HCT116 (cell line): ENCODE data around the gene ELOF1.

ENCODE experiments used
- CEBPB ChIP-seq: IDR thresholded peaks from 2 replicates; pipeline ENCODE4 v1.6.1; 2012; ENCODE audit warnings: low read depth
- EZH2 ChIP-seq: fragments of 200-600 bp; sonication (generic); IDR thresholded peaks from 2 replicates; pipeline ENCODE4 v1.6.1; 2017; ENCODE audit warnings: antibody characterized with exemption, mixed run types
- SIN3A ChIP-seq: IDR thresholded peaks from 2 replicates; pipeline ENCODE4 v1.6.1; 2012; ENCODE audit warnings: low read depth
- SP1 ChIP-seq: IDR thresholded peaks from 2 replicates; pipeline ENCODE4 v1.6.1; 2012; ENCODE audit warnings: low read depth
- TF ChIP-seq, protein P1 (sequence below): IDR thresholded peaks from 2 replicates; pipeline ENCODE4 v1.6.1; 2012; ENCODE audit warnings: low read depth
- TF ChIP-seq, protein P2 (sequence below), 3 experiments: fragments of 200-600 bp in 1 of 3; sonication (generic) in 1 of 3; IDR thresholded peaks in 2 of 3; conservative IDR thresholded peaks in 1 of 3; 2 replicates each; pipeline ENCODE4 v1.5.1; 2012 to 2017; ENCODE audit warnings: low read depth in 2 of 3, low read length in 2 of 3, antibody characterized with exemption in 1 of 3, borderline replicate concordance in 1 of 3, control low read depth in 1 of 3, mild to moderate bottlenecking in 1 of 3, mixed read lengths in 1 of 3, mixed run types in 1 of 3, moderate library complexity in 1 of 3; ENCODE audit not compliant: insufficient read depth in 1 of 3
- TF ChIP-seq, protein P3 (sequence below): IDR thresholded peaks from 2 replicates; pipeline ENCODE4 v1.6.1; 2012

DNA sequence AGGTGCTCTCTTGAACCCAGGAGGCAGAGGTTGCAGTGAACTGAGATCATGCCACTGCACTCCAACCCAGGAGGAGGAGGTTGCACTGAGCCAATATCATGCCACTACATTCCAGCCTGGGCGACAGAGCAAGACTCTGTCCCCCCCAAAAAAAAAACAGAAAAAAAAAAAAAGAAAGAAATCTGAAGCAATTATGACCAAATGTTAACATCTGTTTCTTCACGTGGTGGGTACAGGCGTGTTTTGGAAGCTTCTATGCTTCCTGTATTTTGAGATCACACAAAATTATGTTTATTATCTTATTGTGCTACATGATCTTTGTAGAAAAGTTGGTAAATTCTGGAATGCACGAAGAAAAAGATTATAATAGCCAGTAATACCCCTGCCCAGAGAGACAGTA is 21.1 kb upstream of the ELOF1 start:
- no peak for TF ChIP-seq CEBPB
- TF ChIP-seq, protein P1, sequence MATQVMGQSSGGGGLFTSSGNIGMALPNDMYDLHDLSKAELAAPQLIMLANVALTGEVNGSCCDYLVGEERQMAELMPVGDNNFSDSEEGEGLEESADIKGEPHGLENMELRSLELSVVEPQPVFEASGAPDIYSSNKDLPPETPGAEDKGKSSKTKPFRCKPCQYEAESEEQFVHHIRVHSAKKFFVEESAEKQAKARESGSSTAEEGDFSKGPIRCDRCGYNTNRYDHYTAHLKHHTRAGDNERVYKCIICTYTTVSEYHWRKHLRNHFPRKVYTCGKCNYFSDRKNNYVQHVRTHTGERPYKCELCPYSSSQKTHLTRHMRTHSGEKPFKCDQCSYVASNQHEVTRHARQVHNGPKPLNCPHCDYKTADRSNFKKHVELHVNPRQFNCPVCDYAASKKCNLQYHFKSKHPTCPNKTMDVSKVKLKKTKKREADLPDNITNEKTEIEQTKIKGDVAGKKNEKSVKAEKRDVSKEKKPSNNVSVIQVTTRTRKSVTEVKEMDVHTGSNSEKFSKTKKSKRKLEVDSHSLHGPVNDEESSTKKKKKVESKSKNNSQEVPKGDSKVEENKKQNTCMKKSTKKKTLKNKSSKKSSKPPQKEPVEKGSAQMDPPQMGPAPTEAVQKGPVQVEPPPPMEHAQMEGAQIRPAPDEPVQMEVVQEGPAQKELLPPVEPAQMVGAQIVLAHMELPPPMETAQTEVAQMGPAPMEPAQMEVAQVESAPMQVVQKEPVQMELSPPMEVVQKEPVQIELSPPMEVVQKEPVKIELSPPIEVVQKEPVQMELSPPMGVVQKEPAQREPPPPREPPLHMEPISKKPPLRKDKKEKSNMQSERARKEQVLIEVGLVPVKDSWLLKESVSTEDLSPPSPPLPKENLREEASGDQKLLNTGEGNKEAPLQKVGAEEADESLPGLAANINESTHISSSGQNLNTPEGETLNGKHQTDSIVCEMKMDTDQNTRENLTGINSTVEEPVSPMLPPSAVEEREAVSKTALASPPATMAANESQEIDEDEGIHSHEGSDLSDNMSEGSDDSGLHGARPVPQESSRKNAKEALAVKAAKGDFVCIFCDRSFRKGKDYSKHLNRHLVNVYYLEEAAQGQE: no peak
- TF ChIP-seq, protein P2, sequence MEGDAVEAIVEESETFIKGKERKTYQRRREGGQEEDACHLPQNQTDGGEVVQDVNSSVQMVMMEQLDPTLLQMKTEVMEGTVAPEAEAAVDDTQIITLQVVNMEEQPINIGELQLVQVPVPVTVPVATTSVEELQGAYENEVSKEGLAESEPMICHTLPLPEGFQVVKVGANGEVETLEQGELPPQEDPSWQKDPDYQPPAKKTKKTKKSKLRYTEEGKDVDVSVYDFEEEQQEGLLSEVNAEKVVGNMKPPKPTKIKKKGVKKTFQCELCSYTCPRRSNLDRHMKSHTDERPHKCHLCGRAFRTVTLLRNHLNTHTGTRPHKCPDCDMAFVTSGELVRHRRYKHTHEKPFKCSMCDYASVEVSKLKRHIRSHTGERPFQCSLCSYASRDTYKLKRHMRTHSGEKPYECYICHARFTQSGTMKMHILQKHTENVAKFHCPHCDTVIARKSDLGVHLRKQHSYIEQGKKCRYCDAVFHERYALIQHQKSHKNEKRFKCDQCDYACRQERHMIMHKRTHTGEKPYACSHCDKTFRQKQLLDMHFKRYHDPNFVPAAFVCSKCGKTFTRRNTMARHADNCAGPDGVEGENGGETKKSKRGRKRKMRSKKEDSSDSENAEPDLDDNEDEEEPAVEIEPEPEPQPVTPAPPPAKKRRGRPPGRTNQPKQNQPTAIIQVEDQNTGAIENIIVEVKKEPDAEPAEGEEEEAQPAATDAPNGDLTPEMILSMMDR (IDR thresholded peaks at IDR 0.05 in 2 of 3, conservative IDR thresholded peaks at IDR 0.05 in 1 of 3; ENCODE audit: borderline replicate concordance in 1 of 3, insufficient read depth in 1 of 3, low read depth in 2 of 3, low read length in 2 of 3): no peak
- TF ChIP-seq EZH2: no peak
- TF ChIP-seq SIN3A: no peak
- TF ChIP-seq, protein P3, sequence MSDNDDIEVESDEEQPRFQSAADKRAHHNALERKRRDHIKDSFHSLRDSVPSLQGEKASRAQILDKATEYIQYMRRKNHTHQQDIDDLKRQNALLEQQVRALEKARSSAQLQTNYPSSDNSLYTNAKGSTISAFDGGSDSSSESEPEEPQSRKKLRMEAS: no peak
- no peak for TF ChIP-seq SP1
